ENCODE results near the gene BTBD6.
"Not testable (repeated sequence)": the region's sequence is repeated elsewhere in the genome, so short reads cannot be mapped to it uniquely, and the experiment has no call there.

BTBD6 gene

DNA sequence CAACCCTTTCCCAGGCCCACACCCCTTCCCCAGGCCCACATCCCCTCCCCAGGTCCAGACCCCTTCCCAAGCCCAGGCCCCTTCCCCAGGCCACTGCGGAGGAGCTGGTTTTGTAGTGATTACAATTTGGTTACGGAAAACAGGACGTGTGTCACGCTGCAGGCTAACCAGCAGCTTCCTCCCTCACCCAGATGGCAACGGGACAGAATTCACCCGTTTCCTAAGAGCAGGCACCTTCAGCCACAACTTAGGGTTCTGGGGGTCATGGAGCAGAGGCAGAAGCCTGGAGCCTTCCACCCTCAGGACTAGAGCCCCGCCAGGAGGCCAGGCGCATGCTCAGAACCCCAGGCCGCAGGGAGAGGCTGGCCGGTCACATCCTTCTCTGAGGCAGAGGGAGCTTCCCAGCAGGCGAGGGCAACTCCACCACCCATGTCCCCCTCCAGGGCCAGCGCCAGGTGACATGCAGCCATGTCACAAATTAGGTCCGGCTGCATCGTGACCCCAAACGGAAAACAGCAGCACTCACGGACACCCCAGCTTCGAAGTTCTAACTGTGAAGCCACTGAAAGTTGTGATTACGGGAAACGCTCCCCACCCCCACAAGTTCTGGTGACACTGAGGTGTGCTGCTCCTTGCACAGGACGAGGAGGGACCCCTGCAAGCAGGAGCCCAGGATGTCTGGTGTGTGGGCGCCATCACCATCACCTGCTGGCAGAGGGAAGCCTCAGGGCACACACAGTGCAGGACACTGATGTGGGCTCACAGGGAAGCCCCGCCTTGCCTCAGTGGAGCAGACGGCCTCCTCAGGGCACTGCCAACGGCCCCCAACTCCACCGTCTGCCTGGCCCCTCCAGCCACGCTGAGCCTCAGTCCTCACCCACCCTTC lies 44.7 kb downstream of the BTBD6 start:
- DNase-seq (ENCODE audit: low read depth in 2 of 3, low spot score in 1 of 3): peak in 1 of 3 donors; percentile 35

DNA sequence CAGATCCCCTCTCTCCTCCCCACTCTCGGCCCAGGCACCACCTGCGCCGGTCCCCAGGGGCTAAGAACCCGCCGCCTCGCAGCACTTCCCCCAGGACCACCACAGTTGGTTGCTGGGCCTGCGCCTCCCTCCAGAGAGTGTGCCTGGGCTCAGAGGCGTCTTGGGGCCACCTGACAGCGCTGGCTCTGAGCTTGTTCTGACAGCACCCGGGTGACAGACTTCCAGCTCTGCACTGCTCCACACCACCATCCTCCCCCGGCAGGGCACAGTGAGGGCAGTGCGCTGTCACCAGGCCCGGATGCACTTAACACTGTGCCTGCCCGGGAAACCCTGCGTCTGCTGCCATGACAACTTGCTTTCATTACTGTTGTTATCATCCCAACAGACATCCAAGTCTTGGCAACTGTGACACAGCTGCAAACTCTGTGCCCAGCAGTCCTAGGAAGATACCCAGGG lies 45.8 kb downstream of the BTBD6 start:
- DNase-seq (ENCODE audit: low read depth in 2 of 3, low spot score in 1 of 3): peak in 2 of 3 donors; percentile 47 to 54

DNA sequence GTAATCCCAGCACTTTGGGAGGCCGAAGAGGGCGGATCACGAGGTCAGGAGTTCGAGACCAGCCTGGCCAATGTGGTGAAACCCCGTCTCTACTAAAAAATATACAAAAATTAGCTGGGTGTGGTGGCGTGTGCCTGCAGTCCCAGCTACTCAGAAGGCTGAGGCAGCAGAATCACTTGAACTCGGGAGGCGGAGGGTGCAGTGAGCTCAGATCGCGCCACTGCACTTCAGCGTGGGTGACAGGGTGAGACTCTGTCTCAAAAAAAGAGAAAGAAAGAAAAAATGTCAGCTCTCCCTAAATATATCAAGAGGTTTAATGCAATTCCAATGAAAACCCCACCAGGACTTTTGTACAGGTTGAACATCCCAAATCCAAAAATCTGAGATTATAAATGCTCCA lies 49.0 kb downstream of the BTBD6 start:
- not testable (repeated sequence) for DNase-seq (ENCODE audit: low read depth in 2 of 3, low spot score in 1 of 3)

DNA sequence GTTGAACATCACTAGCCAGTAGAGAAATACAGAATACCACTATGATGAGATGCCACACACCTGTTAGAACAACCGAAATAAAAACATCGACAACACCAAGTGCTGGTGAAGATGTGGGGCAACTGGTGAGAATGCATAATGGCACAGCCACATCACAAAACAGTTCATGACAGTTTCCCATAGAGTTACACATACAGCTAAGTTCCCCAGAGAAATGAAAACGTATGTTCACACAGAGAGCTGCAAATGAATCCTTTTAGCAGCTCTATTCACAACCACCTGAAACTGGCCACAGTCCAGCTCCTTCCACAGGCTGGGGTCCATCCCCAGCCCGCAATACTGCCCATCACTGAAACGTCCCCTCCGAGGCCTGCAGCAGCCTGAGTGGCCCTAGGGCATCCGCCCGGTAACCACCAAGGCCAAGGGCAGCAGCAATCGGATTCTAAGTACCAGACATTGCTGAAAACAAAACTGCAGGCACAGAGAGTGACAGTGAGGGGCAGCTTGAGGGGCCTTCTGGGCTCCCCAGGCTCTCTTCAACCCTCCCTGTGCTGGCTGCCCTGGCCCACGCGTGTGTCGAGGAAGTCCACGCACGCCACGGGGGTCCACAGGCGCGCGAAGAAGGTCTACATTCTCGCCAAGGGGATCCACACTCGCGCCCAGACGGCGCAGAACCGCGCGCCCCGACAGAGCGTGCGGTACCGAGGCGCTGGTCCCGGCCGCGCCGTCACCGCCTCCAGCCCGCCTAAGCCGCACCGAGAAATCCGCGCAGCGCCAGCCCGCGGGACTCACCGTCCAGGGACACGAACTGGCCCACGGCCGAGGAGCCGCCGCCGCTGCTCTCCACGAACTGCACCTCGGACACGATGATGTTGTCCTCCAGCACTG lies 51.6 kb downstream of the BTBD6 start:
- DNase-seq (ENCODE audit: low read depth in 2 of 3, low spot score in 1 of 3): no peak

All from stimulated activated CD4-positive, alpha-beta T cell treated with anti-CD3 and anti-CD28 coated beads, Interleukin-12 subunit alpha, Interleukin-12 subunit beta, amount 100 ng/mL, for 48 hours (primary cell).